Fibroblast of gingiva (primary cell): Measurements from ENCODE around the gene CDCP1.

Experiments
- DNase-seq: peaks from one replicate; pipeline ENCODE4 v3.0.0-alpha.2; 2011; ENCODE audit warnings: low read depth

The CDCP1 gene

GRCh38 chr3:45145681-45146614 lies at the start of gene CDCP1:
Gene CDCP1 (minus strand): TSS chr3:45146378. CDS start chr3:45146287, 91 bp downstream.
- no peak for DNase-seq

- DNase-seq: no peak
These were observed 48.6 kb upstream of the CDCP1 start for GRCh38 chr3:45194791-45195190.

- no peak for DNase-seq
These were observed 45.8 kb upstream of the CDCP1 start for GRCh38 chr3:45191924-45192417.

GRCh38 chr3:45191424-45191823 lies 45.2 kb upstream of the CDCP1 start:
- DNase-seq: no peak

GRCh38 chr3:45188719-45189659 lies 42.8 kb upstream of the CDCP1 start:
- no peak for DNase-seq

GRCh38 chr3:45187694-45188141 lies 41.5 kb upstream of the CDCP1 start:
- DNase-seq: no peak

- DNase-seq: no peak
These were observed 40.7 kb upstream of the CDCP1 start for GRCh38 chr3:45186871-45187270.

GRCh38 chr3:45185461-45185860 lies 39.3 kb upstream of the CDCP1 start:
- DNase-seq: no peak

GRCh38 chr3:45185052-45185451 lies 38.9 kb upstream of the CDCP1 start:
- DNase-seq: no peak

- no peak for DNase-seq
These were observed 37.7 kb upstream of the CDCP1 start for GRCh38 chr3:45183872-45184262.

- DNase-seq: peak; percentile 82
These were observed 37.0 kb upstream of the CDCP1 start for GRCh38 chr3:45182915-45183871.

GRCh38 chr3:45181496-45181895 lies 35.3 kb upstream of the CDCP1 start:
- DNase-seq: no peak

- no peak for DNase-seq
These were observed 34.7 kb upstream of the CDCP1 start for GRCh38 chr3:45180899-45181298.

GRCh38 chr3:45180051-45180450 lies 33.9 kb upstream of the CDCP1 start:
- DNase-seq: peak; percentile 84

GRCh38 chr3:45179163-45179562 lies 33.0 kb upstream of the CDCP1 start:
- DNase-seq: no peak

GRCh38 chr3:45178183-45179023 lies 32.2 kb upstream of the CDCP1 start:
- DNase-seq: peak; percentile 96

- no peak for DNase-seq
These were observed 30.7 kb upstream of the CDCP1 start for GRCh38 chr3:45176912-45177311.

GRCh38 chr3:45174234-45174633 lies 28.1 kb upstream of the CDCP1 start:
- DNase-seq: no peak

GRCh38 chr3:45173776-45174175 lies 27.6 kb upstream of the CDCP1 start:
- no peak for DNase-seq

- no peak for DNase-seq
These were observed 25.1 kb upstream of the CDCP1 start for GRCh38 chr3:45171283-45171682.
